HG03571 (cell line): ENCODE measurements around the gene MAST4.
A peak's percentile ranks its signal among the peaks of the same experiment; 100 is the strongest.
"Not testable (repeated sequence)": the region's sequence is repeated elsewhere in the genome, so short reads cannot be mapped to it uniquely, and the experiment has no call there.

Source experiments
- ATAC-seq: cut with Tn5 transposase; IDR thresholded peaks from one replicate; pipeline ENCODE4 v1.9.1; 2021; ENCODE audit not compliant: unreplicated experiment

Gene MAST4

DNA sequence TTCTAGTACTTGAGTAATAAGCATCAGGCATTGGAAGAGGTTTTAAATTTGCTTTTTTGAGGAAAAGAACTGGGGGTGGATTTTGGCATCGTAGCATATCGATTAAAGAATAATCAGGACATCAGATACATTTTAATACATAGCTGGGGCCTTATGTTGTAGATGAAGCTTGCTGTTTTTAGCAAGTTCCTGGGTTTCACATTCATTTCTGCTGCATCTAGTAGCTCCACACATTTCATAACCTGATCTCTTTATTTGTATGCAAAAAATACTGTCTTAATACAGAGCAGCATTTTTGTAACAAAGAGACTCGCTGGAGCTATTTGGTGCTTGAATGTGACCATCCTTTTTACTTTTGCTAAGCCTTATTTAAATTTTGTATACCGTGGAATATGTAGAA is 571.9 kb downstream of the MAST4 start:
- no peak for ATAC-seq

DNA sequence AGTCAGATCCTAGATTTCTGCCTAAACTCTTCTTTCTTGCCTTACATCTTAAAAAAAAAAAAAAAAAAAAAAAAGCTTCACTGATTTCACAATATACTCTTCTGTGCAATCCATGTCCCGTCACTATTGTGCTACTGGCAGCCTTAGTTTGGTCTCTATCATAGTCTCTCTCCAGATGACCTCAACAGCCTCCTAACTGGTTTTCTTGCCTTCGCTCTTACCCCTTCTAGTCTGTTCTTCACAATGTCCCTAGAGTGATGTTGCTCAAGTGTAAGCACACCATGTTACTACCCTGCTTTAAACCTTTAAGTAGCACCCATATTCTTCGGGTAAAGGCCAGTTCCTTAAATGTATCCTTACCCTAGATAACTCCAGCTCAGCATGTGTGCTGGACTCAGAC is 574.6 kb downstream of the MAST4 start:
- ATAC-seq = no peak

DNA sequence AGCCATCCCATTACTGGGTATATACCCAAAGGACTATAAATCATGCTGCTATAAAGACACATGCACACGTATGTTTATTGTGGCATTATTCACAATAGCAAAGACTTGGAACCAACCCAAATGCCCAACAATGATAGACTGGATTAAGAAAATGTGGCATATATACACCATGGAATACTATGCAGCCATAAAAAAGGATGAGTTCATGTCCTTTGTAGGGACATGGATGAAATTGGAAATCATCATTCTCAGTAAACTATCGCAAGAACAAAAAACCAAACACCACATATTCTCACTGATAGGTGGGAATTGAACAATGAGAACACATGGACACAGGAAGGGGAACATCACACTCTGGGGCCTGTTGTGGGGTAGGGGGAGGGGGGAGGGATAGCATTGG is 577.2 kb downstream of the MAST4 start:
- not testable (repeated sequence) for ATAC-seq

DNA sequence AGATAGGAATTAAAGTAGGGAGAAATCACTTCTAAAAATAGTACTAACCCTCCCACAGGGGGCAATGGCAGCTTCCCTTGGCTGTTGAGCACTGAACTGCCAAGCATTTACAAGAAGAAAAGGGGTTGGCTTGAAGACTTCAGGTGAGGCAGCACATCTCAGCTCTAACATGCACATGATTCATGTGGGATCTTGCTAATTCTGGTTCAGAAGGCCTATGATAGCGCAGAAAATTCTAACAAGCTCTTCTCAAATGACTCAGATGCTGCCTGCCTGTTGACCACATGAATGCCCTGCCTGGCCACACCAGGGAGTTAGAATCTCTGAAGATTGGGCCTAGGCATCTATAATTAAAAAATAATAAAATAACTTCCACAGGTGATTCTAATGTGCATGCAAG is 577.8 kb downstream of the MAST4 start:
- no peak for ATAC-seq

DNA sequence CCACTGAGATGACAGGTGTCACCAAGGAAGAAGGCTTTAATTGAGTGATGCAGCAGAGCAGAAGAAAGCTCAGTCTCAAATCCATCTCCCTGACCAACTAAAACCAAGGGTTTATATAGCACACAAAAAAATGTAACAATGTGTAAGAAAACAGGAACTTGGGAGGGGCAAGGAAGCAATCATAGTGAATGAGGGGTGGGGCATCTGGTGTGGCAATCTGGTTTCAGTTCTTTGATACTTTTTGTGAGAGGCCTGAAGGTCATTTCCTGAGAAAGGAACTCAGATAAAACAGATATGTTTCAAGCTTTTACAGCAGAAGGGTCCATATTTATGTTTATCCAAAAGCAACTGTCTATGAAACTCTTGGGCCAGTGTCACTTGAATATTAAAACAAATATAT is 580.7 kb downstream of the MAST4 start:
- no peak for ATAC-seq

DNA sequence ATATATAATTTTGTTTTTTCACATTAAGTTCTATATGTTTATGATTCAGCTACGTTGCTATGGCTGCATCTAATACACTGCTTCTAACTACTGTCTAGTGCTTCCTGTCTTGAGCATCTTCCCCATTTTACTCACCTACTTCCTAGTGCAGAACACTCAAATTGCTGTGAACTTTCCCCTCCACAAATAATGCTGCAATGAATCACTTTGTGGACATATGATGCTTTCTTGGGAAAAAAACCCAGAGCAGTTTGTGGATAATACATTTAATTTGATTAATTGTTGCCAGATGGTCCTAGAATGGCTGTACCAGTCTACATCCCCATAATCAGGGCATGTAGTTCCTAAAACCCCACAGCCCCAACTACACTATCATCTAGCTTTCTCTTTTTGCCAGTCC is 581.9 kb downstream of the MAST4 start:
- no peak for ATAC-seq

DNA sequence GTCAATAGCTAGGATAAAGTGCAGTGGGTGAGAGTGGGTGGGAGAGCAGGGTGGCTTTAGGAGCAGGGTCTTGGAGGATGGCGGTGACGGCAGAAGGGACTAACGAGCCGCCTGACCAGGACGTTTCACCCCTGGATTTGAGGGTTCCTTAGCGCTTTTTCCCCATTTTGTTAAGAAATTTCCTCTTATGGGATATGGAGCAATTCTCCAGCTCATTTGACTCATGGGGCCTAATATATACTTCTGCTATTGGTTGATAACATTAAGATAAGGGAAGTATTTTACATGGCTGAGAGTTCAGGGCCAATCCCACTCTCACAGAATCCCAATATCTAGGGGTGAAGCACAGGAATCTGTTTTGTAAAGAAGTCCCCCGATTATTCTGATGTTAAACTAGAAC is 582.8 kb downstream of the MAST4 start:
- no peak for ATAC-seq

DNA sequence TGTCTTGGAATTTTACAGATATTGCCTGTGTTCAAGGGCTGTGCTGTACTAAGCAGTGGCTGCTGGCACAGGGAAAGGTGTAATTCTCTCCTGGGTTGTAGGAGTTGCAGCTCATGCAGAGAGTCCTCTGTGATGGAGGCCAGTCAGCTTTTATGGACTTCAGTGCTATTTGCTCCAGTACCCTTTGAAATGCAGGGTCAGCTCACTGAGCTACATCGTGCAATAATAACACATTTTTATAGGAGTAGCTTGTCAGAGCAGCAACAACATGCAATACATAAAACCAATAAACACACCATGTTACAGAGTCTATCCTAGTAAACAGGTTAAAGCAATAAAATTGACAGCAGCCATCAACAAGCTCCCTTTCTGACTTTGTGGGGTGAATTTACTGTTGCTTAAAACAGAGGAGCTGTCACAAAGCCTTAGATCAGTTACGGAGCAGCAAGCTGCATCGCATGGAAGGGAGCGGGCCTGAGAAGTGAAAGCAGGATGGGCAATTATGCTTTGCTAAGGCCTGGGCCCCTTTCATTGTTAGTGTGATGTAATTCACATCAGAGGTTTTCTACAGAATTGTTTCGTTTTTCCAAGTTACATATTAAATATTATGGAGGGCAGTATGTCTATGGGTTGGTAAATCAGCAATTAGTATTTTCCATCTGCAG is 583.6 kb downstream of the MAST4 start:
- ATAC-seq = no peak

DNA sequence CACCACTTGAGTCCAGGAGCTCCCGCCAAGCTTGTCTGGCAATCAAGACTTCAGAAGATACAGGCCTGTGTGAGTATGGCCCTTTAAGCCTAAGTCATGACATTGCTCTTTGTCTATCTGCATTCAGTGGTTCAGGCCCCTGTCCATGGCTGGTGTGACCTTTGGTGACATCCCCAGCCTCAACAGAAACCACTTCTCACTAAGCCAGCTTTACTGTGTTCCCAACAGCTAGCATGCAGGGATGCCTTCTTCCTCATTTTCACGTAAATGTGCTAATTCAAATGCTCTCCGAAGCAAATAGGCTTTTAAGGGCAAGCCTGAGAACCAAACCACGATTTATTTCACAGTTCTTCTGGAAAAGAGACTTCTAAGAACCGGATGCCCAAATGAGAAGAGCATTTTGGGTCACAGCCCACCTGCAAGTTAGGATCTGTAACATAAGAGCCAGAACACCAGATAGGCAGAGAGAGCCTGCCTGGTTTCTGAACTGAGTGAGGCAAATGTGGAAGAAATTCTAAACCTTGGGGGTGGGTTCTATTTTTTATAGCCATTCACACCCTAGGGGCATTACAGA is 585.5 kb downstream of the MAST4 start:
- no peak for ATAC-seq

DNA sequence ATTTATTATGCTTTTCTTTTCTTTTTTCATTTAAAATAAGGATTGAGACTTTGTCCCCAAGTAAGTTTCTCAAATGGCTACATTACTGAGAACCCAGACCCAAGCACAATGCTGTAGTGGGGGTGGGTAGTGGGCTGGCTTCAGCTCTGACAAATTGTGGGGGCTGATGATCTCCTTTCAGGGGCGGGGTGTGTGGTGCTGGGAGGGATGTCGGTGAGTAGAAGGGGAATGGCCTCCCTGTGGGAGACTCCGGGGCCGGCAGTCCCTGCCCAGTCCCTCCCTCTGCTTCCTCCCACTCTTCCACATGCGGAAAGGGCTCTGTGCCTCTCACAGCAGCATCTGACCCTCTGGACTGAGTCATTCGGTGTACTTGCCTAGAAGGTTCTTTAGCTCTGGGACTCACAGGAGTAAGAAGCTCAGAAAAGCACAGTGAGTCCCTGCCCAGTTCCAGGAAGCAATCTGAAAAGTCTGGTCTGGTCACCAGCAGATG is 586.2 kb downstream of the MAST4 start:
- ATAC-seq = no peak

DNA sequence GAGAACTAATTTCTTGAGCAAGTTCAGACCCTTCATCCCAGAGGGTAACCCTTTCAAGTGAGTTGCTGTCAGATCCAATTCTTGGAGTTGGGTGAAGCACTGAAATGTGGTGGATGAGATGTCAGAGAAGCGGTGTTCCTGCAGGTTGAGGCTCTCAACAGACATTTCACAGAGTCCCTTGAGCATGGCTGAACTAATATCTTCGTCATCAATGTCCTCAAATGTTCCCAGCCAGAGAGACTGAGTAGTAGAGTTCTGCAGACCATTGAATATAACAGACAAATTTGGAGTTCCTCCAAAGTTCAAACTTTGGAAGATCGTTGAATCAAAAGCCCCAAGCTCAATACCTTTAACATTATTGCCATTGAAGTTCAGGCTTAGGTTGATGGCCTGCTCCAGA is 587.7 kb downstream of the MAST4 start:
- ATAC-seq = no peak

DNA sequence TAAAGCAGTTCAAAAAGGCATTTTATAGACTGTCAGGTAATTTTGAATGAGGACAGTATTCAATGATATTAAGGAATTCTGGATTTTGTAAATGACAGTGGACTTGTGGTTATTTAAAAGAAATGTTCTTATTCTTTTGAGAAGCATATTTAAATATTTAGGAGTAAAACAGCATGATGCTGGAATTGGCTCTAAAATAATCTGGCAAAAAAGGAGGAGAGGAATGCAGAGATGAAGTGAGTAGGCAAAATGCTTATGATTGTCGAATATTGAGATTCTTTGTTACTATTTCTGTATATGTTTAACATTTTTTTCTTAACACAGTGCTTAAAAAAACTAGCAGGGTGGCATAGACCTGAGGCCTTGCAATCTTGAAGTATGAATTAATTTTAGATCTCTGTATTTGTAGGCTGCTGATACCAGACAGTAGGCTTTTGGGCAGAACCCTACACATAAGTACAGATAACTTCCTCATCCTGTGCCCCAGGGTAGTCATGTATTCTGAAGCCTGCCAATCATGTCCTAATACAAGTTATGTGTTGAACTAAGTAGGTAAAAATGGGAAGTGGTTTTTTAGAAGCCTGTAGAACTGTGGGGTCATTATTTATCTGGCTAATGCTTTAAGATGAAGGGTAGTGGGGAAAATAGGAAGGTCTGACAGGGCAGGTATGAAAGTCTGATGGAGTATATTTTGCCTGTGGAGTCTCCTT is 591.0 kb downstream of the MAST4 start:
- peak; percentile 76 for ATAC-seq

DNA sequence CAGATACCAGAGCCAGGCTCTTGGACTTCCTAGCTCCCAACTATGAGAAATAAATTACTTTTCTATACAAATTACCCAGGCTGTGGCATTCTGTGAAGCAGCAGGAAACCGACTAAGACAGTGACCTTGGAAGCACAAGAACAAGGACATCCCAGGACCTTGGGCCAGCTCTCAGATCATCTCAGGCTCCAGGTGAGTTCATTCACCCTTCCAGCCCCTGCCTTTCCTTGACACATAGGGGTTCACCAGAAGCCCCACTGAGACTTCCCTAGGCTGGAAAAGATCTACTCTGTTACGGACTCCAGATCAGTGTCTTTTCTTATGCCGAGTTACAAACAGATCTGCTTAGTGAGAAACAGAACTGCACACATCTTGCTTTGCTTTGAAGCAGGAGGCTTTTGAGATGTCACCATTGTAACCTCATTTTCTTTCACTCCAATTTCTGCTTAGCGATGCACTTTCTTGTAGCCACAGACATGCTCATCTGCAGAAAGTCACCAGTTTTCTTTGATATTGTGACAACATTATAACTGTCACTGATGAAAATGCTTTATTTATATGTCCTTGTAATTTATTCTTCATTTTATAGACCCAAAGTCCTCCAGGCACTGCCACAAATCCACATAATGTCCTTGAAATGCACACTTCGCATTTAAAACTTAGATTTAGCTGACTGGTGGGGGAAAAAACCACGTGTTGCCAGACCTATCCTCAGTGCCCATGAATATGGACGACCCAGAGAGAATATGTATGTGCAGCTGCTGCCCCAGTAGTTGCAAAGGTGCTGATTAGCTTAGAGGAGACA is 592.3 kb downstream of the MAST4 start:
- ATAC-seq = no peak

DNA sequence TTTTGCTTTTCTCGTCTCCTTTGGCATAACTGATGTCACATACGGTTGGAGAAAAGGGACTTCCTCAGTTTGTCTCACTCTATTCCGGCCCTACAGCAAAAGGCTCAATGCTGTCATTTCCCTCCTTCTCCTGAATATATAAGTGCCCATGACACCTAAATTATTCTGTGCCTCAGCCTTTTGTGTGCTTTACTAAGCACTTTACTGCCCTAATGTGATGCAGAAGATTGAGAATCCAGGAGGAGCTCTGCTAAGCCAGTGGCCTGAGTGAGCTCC is 592.8 kb downstream of the MAST4 start:
- no peak for ATAC-seq

DNA sequence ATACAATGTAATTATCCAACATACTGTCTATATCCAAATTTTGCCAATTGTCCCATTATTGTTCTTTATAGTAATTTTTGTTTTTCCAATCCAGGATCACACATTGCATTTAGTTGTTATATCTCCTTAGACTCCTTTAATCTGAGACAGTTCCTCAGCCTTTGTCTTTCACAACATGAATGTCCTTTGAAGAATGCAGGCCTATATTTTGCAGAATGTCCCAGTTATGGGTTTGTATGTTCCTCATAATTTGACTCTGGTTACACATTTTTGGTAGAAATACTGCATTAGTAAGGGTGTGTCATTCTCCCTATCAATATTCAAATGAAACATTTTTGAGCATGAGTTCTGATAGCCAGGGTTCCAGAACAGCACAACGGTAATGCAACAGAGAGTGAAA is 593.7 kb downstream of the MAST4 start:
- ATAC-seq = no peak

DNA sequence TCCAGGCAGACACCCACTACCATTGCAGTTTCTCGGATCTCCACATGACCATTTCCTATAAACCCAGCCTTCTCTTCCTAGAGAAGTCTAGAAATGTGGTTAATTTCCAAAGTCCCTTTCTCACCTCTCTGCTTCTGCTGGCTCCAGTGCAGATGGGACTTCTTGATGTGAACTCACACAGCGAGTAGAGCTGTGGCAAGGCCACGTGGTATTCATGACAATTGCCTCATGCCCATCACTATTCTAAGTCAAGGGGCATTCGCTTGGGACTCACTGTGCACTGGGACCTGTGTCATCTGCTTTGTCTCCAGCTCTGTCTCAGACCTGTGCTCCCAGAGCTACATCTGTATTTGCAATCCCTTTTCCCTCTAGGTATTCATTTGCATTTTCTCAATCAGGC is 594.2 kb downstream of the MAST4 start:
- no peak for ATAC-seq

DNA sequence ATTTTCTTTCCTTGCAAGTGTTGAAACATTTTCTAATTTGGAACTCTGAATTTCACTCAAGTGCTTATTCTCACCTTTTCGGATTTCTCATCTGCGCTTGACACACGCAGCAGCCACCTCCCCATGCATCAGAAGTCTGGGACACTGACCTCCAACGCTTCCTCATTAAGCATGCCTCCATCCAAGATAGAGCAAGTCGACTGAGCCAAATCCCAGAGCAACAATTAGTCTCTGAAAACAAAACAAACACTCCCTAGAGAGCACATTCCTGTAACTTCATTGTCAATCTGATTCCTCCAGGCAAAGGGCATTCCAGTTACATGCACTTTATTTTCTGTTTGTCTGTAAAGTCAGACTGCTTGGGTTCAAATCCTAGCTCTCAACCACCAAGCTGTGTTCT is 594.7 kb downstream of the MAST4 start:
- ATAC-seq = no peak

DNA sequence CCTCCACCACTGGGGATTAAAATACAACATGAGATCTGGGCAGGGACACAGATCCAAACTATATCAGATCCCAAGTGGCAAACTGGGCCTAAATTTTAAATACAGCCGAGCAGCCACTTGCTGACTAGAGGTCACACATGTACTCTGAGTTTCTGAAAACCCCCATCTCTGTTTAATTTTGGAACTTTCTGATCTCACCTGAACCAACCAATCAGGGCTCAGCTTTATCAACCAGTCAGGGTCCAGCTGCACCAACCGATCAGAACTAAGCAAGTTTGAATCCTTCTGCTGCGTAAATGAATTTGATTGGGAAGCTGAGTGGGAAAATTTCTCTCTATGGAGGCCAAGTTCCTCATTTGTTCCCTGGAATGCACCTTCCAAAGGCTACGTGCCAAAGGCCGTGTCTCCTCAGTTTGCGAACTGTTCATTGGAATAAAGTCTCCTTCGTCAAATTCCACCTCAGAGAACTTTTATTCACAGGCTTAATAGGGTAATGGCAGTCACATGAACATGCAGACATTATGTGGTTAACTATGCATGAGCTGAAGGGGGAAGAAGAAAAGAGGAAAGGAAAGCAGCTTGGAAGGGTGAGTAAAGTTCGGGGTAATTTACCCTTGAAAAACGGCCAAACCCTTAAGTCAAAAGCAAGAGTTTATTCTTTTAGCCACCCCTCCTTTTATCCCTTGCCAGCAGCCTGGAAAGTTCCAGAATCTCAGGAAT is 596.7 kb downstream of the MAST4 start:
- ATAC-seq = no peak

DNA sequence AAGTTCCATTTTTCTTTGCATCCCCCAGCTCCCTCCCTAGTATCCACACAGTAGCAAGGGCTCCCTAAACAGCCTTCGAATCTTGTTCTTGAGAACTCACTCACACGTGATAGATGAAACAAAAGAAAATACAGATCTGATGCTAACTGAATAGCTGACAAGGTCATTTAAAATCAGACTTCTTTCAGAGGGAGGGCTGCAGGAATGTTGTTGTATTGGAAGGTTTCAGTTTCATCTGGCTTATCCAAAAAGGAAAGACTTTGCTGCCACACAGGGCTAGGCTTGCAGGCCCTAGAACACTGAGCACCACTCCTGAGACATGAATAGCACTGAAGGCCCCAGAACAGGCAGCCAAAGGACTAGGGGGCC is 597.2 kb downstream of the MAST4 start:
- no peak for ATAC-seq

DNA sequence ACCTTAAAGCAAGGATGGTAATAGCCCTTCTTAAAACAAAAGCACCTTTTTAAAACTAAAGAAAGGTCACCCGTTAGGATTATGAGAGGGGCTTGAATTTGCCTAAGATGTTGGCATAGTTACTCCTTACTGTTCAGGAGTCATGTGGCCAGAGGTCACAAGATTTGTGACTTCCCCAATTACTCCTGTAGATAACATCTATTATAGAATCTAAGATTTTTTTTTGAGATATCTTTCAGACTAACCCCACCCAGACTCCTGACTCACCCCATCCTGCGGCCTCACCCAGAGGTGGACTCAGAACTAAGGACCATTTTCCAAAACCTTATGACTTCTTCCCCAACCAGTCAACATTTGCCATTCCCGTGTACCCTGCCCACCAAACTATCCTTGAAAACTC is 598.0 kb downstream of the MAST4 start:
- no peak for ATAC-seq
